ENCODE results near the gene ZNF573. TPM values are rescaled to one million over a fixed set of nuclear protein-coding genes. Genes with fewer than 3 reads are reported as not detected.

The ZNF573 gene
- total RNA-seq: 28.8 and 31.1 TPM in 2 replicates
- total RNA-seq (2013): 25.3 TPM
- 2.9 and 5.3 TPM in 2 replicates for polyA plus RNA-seq
- 8.8 and 15.0 TPM in 2 replicates for polyA minus RNA-seq

DNA sequence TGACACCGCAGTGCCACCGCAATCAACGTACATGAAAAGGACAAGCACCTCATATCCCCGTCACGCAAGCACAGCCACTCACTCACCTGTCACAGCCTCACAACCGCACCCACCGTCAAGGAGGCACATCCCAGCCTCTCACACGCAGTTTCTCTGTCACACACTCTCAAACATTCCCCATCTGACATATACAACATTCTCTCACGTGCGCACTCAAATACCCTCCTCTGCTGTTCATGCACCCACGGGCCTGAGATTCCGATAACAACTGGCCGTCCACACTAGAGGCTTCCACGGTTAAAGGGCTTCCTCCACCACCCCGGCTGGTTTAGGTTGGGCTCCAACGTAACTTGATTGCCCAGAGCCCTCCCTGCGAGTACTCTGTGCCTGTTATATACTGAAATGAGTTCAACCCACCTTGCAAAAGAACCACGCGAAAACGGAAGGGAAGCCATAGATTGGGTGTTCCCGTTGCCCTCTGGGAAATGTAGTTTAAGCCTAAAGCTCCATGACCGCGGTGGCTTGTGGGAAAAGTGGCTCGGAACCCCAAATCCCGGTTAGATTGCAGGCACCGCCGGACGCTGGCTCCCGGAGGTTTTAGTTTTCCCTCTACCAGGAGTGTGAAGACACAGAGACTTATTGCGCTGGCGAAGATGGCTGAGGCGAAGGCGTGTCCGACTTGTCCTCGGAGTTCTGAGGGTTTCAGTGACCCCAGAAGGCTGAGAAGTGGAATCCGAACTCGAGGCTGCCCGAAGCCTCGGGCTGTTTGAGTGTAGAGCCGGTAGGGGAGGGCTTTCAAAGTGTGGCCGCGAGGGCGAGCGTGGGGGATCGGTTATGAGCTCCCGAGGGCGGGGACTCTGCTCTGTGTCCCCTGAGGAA is at the start of gene ZNF573:
Gene ZNF573, minus strand, starts transcription at position 460 of the 879 bp plus-strand sequence. CDS start 5,857 bp downstream, outside the sequence.
- no peaks in the 10 kb centered on the region for H3K27me3 ChIP-seq (replicated peaks in 1 of 4; ENCODE audit: control extremely low read depth in 1 of 4, control insufficient read depth in 3 of 4, insufficient read depth in 4 of 4, low read length in 3 of 4)
- peak within 1 kb of the TSS; percentile 86 to 93 for H3K27ac ChIP-seq (ENCODE audit: low read length in 2 of 2)
- Mint-ChIP-seq H3K4me1 (peaks cover 39% of the 10 kb centered on the region), H3K4me3 (peak within 1 kb of the TSS; percentile 96), H3K27me3 (no peaks in the 10 kb centered on the region), H3K27ac (peak within 1 kb of the TSS; percentile 97), H3K9me3 (ENCODE audit: insufficient read depth) (peaks cover 3% of the 10 kb centered on the region)
- CTCF ChIA-PET: interaction anchor here (1.0 to 1.2 kb wide), 3 partner anchors 87 to 623 kb away, joined by 3 to 4 read pairs (median 4); partner anchors contain the start of gene FAM98C
- peak within 1 kb of the TSS; percentile 81 for H3K4me2 ChIP-seq (replicated peaks; ENCODE audit: low read depth, low read length, poor library complexity, severe bottlenecking)
- peak; percentile 84 for ATAC-seq (ENCODE audit: low read depth)
- peak; percentile 91 for DNase-seq
- H4K20me1 ChIP-seq (ENCODE audit: control insufficient read depth, insufficient read depth, low read length, poor library complexity, severe bottlenecking): peaks cover 5% of the 10 kb centered on the region
- POLR2A ChIA-PET: interaction anchor here (0.6 to 1.3 kb wide), 4 partner anchors 124 to 312 kb away, joined by 3 to 5 read pairs (median 4); partner anchors contain the start of genes ZFP30, ZNF540, ZNF569 and ZNF571
- peaks cover 0 to 5% (median 0%) of the 10 kb centered on the region in 3 donors for H3K9me3 ChIP-seq (ENCODE audit: control extremely low read depth in 1 of 3, control insufficient read depth in 2 of 3, insufficient read depth in 1 of 3, low read length in 2 of 3)
- H3K79me2 ChIP-seq (ENCODE audit: control insufficient read depth, insufficient read depth, low read length): peaks cover 42% of the 10 kb centered on the region
- WGBS (ENCODE audit: insufficient coverage): 1% methylated on average over 44 of the region's 47 CpGs
- H3K4me1 ChIP-seq (ENCODE audit: control insufficient read depth in 2 of 2, insufficient read depth in 2 of 2, low read length in 2 of 2): peaks cover 7 to 11% of the 10 kb centered on the region in 2 donors
- peak; percentile 18 for TF ChIP-seq CTCF (IDR thresholded peaks at IDR 0.05)
- no peak for TF ChIP-seq EZH2 (IDR thresholded peaks at IDR 0.05; ENCODE audit: borderline replicate concordance, insufficient read depth, low read depth, low read length, poor library complexity, severe bottlenecking)
- peak within 1 kb of the TSS; percentile 79 for H3K9ac ChIP-seq (ENCODE audit: low read length)
- no peaks in the 10 kb centered on the region for H3K36me3 ChIP-seq (replicated peaks in 1 of 2; ENCODE audit: control extremely low read depth in 1 of 2, control insufficient read depth in 1 of 2, extremely low read depth in 1 of 2, insufficient read depth in 2 of 2, low read length in 1 of 2)
- H3K4me3 ChIP-seq (ENCODE audit: control extremely low read depth in 1 of 5, extremely low read depth in 1 of 5, insufficient read depth in 1 of 5, low read depth in 2 of 5, low read length in 4 of 5): peak within 1 kb of the TSS; percentile 71 to 81 (median 74)
- peak within 1 kb of the TSS; percentile 89 for H2AFZ ChIP-seq (ENCODE audit: insufficient read depth, low read depth, low read length, poor library complexity, severe bottlenecking)
- intact Hi-C loops (cut with micrococcal nuclease): loop anchor here (1.0 to 10.0 kb wide), 10 partner anchors 60 to 1005 kb away; partner anchors contain the start of genes CATSPERG, EIF3K, ZFP30 and ZNF527
